Panc1 (cell line): ENCODE data around the gene ZNF816.

Experiments
- CTCF ChIP-seq: fragments of 450-650 bp; IDR thresholded peaks from 2 replicates; pipeline ENCODE4 v1.5.1; 2017; ENCODE audit warnings: mild to moderate bottlenecking
- POLR2AphosphoS5 ChIP-seq: IDR thresholded peaks from 2 replicates; pipeline ENCODE4 v1.6.1; 2012; ENCODE audit warnings: mild to moderate bottlenecking, low read depth, low read length, moderate library complexity
- REST ChIP-seq, 2 experiments: IDR thresholded peaks; 2 replicates each; pipeline ENCODE4 v1.6.1; 2011 to 2012; ENCODE audit warnings: low read depth in 2 of 2, control low read depth in 1 of 2, low read length in 1 of 2, mild to moderate bottlenecking in 1 of 2, moderate library complexity in 1 of 2; ENCODE audit not compliant: insufficient read depth in 1 of 2
- TCF7L2 ChIP-seq: IDR thresholded peaks from 2 replicates; pipeline ENCODE4 v1.6.1; 2011; ENCODE audit warnings: mild to moderate bottlenecking, low read depth, low read length, inconsistent platforms

GRCh38 chr19:52917531-52917930, 45.1 kb downstream of the ZNF816 start:
- no peak for TF ChIP-seq CTCF
- TF ChIP-seq REST (IDR thresholded peaks at IDR 0.05; ENCODE audit: insufficient read depth in 1 of 2, low read depth in 2 of 2, low read length in 1 of 2) = no peak
- no peak for TF ChIP-seq POLR2AphosphoS5
- no peak for TF ChIP-seq TCF7L2
